Epithelial cell of esophagus (primary cell): ENCODE data around the gene AKAP6.
A peak's percentile ranks its signal among the peaks of the same experiment; 100 is the strongest.

Experiments
- DNase-seq: peaks from one replicate; pipeline ENCODE4 v3.0.0; 2010; ENCODE audit warnings: low read depth
- H3K4me3 ChIP-seq: 2 replicates; pipeline ENCODE4 v1.5.1; 2011; ENCODE audit warnings: mild to moderate bottlenecking, low read length, control low read depth
- CTCF ChIP-seq: IDR thresholded peaks from 2 replicates; pipeline ENCODE4 v1.5.1; 2011; ENCODE audit warnings: low read depth, mild to moderate bottlenecking, low read length, control low read depth, inconsistent platforms; ENCODE audit not compliant: insufficient read depth; ENCODE audit errors: missing control alignments

The AKAP6 gene

GRCh38 chr14:32469388-32470160, 140.5 kb downstream of the AKAP6 start:
- no peak overlapping the region for H3K4me3 ChIP-seq
- peak; percentile 61 for DNase-seq
- peak; percentile 40 for TF ChIP-seq CTCF

- DNase-seq: peak; percentile 33
- no peak for TF ChIP-seq CTCF
These were observed 141.1 kb downstream of the AKAP6 start for GRCh38 chr14:32470161-32470715.

GRCh38 chr14:32471181-32471580, 142.1 kb downstream of the AKAP6 start:
- TF ChIP-seq CTCF: no peak
- H3K4me3 ChIP-seq: no peak overlapping the region
- no peak for DNase-seq

More at GRCh38 chr14:32470161-32470715, 141.1 kb downstream of the AKAP6 start:
- H3K4me3 ChIP-seq: no peak overlapping the region

- TF ChIP-seq CTCF: no peak
- no peak for DNase-seq
- no peak overlapping the region for H3K4me3 ChIP-seq
These were observed 143.0 kb downstream of the AKAP6 start for GRCh38 chr14:32472076-32472475.

- no peak overlapping the region for H3K4me3 ChIP-seq
- TF ChIP-seq CTCF: no peak
- DNase-seq: peak; percentile 69
These were observed 143.7 kb downstream of the AKAP6 start for GRCh38 chr14:32472512-32473463.

GRCh38 chr14:32473464-32473855, 144.4 kb downstream of the AKAP6 start:
- peak; percentile 99 for DNase-seq
- no peak overlapping the region for H3K4me3 ChIP-seq
- TF ChIP-seq CTCF: no peak
